AG08395 (cell line): ENCODE data around the gene MBD3L1.

Source experiments
- DNase-seq: peaks from one replicate; pipeline ENCODE4 v3.0.0; 2012; ENCODE audit warnings: mixed read lengths, low spot score

Gene MBD3L1

DNA sequence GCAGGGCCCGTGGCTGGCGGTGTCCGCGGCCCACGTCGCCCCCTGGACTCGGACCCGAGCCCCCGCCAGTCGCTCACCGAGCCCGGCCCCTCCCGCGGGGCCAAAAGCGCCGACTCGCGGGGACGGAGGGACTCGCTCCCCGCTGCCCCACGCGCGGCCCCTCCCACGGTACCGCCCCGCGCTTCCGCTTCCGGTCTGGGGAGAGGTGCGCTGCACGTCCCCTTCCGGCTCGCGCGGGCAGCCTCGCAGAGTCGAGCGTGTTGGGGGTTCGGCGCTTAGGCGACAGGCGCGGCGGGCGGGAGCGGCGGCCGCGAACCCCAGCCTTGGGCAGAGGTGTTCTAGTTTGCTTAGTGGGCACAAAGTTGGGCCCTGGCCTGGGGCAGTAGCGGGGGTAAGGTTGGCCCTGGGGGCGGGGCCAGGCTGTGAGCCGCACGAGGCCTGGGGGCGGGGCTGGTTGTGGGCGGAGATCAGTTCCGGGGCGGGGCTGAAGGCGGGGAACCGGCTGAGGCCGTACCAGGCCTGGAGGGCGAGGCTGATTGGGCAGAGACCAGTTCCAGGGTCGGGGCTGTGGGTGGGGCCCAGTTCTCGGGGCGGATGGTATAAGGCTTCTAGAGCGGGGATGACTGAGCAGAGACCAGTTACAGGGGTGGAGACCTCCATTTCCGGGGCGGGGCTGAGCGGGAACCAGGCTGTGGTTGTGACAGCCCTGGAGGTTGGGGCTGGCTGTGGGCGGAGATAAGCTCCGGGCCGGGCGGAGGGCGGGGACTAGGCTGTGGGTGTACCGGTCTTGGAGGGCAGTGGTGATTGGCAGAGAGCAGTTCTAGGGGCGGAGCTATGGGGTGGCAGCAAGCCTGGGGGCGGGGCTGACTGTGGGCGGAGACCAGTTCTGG is at the start of gene MBD3L1, which contains the start of gene ZNF558:
Gene MBD3L1, plus strand, starts transcription at position 246 of the 890 bp plus-strand sequence. CDS start 10,302 bp downstream, outside the sequence.
Gene ZNF558, minus strand, starts transcription at position 173 of the 890 bp plus-strand sequence. CDS start 9,645 bp downstream, outside the sequence.
- DNase-seq: peak; percentile 99

DNA sequence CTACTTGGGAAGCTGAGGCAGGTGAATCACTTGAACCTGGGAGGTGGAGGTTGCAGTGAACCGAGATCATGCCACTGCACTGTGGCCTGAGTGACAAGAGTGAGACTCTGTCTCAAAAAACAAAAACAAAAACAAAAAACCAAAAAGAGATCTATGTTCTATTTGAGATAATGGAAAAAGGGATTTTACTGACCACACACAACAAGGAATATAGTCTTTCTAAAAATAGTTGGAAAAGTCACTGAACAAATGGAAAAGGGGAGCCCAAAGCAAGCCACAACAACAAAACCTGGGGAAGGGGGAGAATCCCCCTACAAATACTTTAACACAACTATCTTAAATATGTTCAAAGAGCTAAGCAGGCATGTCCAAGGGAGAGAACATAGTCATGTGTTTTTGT is 37.4 kb upstream of the MBD3L1 start:
- DNase-seq: no peak

DNA sequence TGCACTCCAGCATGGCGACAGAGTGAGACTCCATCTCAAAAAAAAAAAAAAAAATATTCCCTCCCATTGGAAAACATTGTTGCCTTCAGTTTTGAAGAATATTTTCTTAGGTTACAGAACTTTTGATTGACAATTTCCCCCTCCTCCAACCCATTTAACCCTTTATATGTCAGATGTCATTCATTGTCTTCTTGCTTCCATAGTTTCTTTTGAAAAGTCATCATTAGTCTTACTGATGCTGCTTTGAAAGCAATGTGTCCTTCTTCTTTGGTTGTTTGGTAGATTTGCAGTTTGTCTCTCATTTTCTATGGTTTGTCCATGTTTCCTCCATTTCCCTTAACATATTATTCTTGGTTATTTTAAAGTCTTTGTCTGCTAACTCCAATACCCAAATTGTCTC is 25.5 kb upstream of the MBD3L1 start:
- no peak for DNase-seq

DNA sequence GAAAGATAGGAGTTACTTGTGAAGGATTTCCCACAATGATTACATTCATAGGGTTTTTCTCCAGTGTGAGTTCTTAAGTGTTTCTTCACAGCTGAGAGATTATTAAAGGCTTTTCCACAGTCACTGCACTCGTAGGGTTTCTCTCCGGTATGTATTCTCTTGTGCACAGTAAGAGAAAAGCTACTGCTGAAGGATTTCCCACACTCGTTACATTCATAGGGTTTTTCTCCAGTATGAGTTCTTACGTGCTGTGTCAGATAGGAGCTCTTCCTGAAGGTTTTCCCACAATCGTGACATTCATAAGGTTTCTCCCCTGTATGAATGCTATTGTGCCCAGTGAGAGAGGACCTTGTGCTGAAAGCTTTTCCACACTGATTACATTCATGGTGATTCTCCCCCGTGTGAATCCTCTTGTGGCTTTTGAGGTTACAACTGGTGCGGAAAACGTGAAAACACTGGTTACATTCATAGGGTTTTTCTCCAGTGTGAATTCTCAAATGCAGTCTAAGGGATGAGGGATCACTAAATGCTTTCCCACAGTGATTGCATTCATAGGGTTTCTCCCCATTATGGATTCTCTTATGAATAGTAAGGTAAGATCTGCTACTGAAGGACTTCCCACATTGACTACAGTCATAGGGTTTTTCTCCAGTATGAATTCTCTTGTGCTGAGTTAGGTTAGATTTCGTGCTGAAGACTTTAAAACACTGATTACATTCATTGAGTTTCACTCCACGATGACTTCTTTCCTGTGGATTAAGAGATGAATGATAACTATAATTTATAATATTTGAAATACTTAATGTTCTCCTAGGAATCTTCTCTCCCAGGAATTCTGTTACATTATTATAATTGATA is 20.6 kb upstream of the MBD3L1 start:
- DNase-seq: no peak

DNA sequence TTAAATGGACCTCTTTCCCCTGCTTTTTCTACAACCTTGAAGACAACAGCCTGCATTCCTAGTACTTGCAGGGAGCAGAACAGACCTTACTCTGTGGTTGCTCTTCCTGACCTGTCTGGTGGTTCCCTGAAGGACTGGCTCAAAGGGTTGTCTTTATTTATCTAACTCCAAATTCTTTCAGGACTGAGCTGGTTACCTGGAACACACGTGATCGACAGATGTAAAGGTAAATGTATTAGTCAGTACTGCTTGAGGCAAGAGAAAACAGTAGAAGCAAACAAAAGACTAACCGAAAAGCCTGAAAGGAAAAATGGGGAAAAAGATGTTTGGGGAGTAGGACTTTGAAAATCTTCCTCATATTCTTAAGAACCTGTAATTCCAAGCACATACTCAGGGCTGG is 18.0 kb upstream of the MBD3L1 start:
- DNase-seq: no peak

DNA sequence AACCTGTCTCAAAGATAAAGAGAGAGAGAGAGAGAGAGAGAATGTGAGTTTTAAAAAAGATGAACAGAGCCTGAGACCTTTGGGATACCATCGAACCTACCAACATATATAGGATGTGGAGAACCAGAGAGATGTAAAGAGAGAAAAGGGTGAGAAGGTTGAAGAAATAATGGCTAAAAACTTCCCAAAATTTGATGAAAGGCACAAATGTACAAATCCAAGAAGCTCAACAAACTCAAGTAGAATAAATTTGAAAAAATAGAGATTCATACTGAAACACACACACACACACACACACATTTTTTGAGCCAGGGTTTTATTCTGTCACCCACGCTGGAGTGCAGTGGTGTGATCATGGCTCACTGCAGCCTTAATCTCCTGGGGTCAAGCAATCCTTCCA is 16.4 kb upstream of the MBD3L1 start:
- no peak for DNase-seq

DNA sequence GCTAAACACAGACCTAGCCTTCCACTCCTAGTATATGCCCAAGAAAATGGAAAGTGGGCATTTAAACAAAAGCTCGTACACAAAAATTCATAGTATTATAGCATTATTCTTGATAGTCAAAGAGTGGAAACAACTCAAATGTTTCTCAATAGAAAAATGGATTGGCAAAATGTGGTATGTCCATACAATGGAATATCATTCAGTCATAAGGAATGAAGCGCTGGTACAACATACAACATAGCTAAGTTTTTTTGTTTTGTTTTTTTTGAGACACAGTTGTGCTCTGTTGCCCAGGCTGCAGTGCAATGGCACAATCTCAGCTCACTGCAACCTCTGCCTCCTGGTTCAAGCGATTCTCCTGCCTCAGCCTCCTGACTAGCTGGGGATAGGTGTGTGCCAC is 11.9 kb upstream of the MBD3L1 start:
- DNase-seq: no peak

DNA sequence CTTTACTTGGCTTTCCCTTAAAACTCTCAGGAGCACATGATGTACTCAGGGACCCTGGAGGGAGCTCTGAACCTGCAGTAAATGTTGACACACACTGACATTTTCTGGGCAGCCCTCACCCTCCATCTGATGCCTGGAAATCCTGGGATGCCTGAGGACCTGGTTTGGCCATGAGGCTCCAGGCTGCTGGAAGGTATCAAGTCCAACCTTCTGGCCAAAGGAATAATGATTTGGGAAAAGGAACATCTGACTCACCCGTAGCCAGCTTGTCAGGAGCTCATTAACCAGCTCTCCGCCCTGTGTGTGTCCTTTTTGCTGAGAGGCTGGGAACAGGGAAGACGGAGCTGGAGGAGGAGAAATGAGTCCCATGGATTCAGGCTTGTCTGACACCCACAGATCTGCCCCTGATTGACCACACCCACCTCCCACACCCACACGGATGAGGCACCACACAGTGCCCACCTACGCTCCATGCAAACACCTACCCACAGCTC is 10.4 kb upstream of the MBD3L1 start:
- no peak for DNase-seq

DNA sequence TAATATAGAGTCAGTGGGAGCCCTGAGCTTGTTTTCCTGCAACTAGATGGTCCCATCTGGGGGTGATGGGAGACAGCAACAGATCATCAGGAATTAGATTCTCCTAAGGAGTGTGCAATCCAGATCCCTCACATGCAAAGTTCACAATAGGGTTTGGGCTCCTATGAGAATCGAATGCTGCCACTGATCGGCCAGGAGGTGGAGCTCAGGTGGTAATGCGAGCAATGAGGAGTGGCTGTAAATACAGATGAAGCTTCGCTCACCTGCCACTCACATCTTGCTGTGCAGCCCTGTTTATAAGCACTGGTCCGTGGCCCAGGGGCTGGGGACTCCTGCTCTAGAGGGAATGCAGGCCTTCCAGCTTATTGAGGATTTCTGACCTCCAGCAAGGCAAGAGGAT is 5.8 kb upstream of the MBD3L1 start:
- DNase-seq: no peak

DNA sequence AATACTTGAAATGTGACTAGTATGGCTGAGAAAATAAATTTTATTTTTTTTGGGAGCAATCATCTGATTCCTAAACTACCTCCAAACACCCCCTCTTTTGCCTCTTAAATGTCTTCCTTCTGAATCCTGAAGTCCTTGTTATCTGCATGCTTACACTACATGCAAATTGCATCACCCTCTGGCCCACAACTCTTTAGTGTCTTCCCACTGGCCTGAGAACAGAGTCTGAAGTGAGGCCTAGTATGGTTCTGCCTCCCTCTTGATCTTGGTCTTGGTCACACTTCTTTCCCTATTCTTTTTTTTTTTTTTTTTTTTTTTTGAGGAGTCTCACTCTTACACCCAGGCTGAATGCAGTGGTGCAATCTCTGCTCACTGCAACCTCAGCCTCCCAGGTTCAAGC is 4.9 kb upstream of the MBD3L1 start:
- no peak for DNase-seq

DNA sequence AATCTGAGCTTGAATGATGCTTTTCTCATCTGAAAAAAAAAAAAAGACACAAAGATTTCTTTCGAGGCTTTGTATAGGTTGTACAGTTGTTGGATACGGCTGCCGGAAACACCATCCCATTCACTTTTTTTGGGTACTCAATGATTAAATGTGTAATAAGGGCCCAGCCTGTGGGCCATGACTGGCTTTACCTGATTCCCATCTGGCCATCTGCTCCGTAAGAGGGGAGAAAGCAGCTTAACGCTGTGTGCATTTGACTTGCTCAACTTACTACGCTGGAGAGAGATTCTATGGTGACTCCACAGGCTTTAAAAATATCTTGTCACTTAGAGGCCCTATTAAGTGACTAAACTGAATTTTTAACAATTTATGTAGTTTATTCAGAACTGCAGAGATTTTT is 804 bp upstream of the MBD3L1 start:
- DNase-seq: peak; percentile 2

DNA sequence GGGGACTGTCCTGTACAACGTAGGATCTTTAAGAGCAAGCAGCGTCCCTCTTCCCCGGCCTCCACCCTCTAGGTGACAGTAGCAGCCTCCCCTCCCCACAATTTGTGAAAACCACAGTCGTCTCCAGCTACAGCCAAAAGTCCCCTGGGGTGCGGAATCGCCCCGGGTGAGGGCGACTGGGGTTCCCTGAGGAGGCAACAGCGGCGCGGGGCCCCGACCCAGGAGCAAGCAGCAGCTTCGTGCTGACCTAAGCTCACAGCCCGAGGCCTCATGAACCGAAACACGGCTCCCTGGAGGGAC is 395 bp upstream of the MBD3L1 start:
- no peak for DNase-seq

DNA sequence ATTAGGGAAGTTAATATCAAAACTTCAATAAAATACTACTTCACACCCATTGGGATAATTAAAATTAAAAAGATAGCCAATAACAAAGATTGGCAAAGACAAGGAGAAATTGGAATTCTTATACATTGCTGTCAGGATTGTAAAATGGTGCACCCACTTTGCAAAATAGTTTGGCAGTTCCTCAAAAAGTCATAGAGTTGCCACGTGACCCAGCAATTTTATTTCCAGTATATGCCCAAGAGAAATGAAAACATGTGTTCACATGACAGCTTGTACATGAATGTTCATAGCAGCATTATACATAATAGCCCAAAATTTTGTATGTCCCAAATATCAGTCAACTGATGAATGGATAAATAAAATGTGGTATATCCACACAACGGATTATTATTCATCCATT is 3.3 kb downstream of the MBD3L1 start:
- DNase-seq: no peak

DNA sequence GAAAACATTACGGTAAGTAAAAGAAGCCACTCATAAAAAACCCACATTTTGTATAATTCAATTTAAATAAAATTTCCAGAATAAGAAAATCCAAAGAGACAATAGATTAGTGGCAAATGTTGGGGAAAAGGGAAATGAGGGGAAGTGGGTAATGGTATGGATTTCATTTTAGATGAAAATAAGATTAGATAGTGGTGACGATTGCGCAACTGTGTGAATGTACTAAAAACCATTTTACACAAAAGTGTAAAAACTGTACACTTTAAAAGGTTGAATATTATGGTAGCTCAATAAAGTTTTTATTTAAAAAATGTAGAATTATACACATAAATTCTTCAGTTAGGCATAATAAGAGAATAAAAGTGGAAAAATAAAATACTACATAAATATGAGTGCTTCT is 3.7 kb downstream of the MBD3L1 start:
- DNase-seq: no peak

DNA sequence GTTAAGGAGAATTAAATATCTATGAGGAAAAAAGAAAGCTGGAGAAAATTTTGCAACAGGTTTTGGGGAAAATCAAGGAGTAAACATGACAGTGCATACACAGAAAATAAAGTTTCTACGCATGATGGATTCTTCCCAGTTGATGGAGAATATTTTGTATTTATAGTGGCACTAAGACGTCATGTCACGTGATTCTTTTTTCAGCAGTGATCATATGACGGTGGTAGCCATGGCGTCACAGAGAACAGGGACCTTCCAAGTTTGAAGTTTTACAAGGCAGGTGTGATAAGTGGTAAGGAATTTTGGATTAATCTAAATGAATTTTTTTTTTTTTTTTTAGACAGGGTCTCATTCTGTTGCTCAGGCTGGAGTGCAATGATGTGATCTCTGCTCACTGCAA is 8.5 kb downstream of the MBD3L1 start:
- DNase-seq: no peak

DNA sequence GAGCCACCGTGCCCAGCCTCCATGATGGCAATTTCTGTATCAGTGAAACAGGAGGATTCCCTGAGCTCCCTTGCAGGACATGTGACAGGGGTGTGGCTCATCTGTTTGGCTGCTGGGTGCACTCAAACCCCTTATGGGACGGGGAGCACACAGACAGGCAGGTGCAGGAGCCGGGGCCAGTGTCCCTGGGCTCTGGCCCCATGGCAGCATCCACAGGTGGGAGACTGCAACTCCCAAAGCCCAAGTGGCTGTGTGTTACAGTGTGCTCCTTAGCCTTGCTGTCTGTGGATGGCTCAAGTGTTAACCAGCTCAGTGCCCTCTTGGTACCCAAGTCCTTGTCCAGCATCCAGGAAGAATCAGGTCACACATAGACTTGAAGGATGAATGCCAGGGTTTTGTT is 14.6 kb downstream of the MBD3L1 start:
- no peak for DNase-seq

DNA sequence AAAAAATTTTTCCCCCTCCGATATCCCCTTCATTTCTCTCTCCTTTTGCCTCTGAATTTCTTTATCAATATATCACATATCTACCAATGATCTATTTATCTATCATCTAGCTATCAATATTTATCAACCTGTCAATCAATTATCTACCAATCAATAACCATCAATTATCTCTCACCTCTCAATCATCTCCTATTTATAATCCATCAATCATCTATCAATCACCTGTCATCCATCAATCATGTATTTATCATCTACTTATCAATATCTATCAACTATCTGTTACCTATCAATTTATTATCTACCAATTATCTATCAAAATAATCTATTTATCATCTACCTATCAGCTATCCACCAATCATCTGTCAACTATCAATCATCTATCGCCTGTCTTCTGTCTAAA is 17.1 kb downstream of the MBD3L1 start:
- DNase-seq: no peak

DNA sequence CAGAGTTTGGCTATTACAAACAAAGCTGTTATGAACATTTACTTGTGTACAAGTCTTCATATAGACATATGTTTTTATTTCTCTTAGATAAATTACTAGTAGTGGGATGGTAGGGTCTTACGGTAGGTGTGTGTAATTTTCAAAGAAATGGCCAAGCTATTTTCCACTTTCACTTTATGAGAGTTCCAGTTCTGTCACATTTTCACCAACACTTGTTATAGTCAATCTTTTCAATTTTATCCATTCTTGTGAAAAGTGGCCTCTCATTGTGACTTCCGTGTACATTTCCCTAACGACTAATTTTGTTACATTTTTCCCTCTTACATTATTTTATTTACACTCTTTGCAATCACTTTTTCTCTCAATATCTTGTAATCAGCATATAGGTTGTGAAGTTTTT is 18.3 kb downstream of the MBD3L1 start:
- DNase-seq: no peak

DNA sequence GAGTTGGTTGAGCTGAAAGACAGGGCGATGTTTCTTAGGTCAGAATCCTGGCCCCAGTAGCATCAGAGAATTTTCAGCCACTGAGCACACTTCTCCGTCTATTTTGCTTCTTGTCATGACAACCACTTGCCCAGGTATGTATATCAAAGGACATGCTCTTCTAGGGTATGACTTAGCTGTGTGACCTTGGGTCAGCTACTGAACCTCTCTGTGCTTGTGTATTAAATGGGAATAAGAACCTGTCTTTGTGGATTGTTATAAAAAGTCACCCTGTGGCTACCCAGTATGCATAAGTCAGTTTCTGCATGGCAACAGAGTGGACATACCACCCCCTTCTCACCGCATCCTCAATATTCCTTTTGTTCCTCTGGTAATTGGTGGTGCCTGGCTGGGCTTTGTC is 26.1 kb downstream of the MBD3L1 start:
- DNase-seq: no peak

DNA sequence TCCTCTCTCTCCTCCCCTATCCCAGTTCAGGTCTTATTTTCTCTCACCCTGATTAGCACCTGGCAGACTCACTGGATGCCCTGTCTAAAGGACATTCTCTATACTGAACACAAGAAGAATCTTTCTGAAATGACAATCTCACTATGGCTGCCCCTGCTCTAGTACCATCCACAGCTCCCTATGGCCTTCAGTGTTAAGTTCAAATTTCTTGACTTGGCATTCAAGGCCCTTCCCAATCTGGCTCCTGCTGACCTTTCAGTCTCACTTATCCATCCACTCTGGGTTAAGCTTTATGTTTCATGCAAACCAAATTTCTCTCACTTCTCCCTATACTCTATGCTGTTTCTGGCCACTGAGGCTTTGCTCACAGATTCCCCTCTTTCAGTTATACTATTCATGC is 34.2 kb downstream of the MBD3L1 start:
- DNase-seq: no peak

DNA sequence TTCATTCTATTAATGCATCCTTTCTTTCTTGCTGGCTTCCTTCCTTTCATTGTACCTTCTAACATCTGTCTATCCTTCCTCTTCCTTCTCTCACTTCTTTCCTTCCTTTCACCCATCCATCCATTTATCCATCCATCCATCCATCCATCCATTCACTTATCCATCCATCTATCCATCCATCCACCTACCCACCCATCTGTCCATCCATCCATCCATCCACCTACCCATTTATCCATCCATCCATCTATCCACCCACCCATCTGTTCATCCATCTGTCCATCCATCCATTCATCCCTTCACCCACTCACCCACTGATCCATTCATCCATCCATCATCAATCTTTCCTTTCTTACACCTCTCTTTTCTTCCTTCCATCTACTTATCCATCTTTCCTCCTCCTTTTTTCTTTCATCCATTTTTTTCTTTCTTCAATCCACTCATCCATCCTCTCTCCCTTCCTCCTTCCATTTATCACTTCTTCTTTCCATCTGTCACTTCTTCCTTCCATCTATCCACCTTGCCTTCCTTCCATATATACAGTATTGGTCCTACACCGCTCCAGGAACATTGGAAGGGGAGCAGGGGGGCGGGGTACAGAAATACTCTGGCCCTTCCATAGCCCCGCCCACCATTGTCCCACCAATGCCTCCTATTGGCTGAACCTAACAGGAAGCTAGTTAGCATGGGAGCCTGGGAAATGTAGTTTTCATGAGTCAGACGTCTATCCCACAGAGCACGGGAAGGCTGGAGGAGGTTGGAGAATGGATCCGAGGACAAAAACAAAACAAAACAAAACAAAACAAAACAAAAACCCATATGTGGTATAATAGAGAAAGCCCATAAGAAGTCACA is 45.9 kb downstream of the MBD3L1 start:
- no peak for DNase-seq

DNA sequence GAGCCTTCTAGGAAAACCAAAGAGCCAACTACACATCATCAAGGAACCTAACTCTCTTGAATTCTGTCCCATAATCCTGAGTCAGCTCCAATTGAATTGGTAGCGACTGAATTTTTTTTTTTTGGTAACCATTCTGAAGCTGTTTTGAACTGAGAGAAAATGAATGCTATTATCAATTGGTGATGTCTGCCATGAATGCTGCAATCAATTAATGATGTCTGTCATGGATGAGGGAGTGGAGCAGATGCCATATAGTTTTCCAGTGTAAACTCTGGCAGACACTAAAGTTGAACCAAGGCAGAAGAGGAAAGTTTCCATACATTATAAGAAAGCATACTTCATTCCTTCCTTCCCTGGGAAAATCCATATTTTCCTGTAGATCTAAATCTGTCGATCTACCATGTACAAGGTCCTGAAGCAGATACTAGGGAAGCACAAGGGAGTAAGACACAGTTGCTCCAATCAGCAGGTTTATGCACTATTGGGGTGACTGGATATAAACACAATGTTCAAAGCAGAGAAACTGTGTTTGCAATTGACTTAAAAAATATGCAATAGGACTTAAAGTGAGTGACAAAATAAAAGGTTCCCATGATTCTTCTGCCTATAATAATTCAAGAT is 48.8 kb downstream of the MBD3L1 start:
- DNase-seq: no peak
